Activated CD8-positive, alpha-beta memory T cell treated with anti-CD3 and anti-CD28 coated beads, Interleukin-2, amount 10 ng/mL, durations not matched to agents 7 days and 5 days (primary cell): ENCODE results near the gene EXT2. TPM values are rescaled to one million over a fixed set of nuclear protein-coding genes. Genes with fewer than 3 reads are reported as not detected.
A peak's percentile ranks its signal among the peaks of the same experiment; 100 is the strongest.

Source experiments
- ATAC-seq: fragments of 150-1000 bp; cut with Tn5 transposase; one replicate; pipeline ENCODE4 v1.10.0; 2021; ENCODE audit warnings: moderate library complexity
- CTCF ChIA-PET: fragments of 350-600 bp; sonication (Branson Sonifier 250); formaldehyde crosslinking; loops from one replicate; lab custom pipeline; 2021; ENCODE audit warnings: antibody characterized with exemption; lab: Charles Lee
- DNase-seq: peaks from one replicate; pipeline ENCODE4 v3.0.0-alpha.2; 2020
- H3K27ac Mint-ChIP-seq: one replicate; pipeline ENCODE4 v1.8.0; 2021; ENCODE audit warnings: mild to moderate bottlenecking, mixed read lengths
- H3K27me3 Mint-ChIP-seq: one replicate; pipeline ENCODE4 v1.8.0; 2021; ENCODE audit warnings: mixed read lengths
- H3K36me3 Mint-ChIP-seq: one replicate; pipeline ENCODE4 v1.8.0; 2021; ENCODE audit warnings: mild to moderate bottlenecking, mixed read lengths
- H3K4me1 Mint-ChIP-seq: one replicate; pipeline ENCODE4 v1.8.0; 2021; ENCODE audit warnings: mixed read lengths
- H3K4me3 Mint-ChIP-seq: one replicate; pipeline ENCODE4 v1.8.0; 2021; ENCODE audit warnings: mild to moderate bottlenecking, moderate library complexity, mixed read lengths
- H3K9me3 Mint-ChIP-seq: one replicate; pipeline ENCODE4 v1.8.0; 2022; ENCODE audit warnings: low read depth, mixed read lengths
- total RNA-seq, 2 experiments: library from RNA; stranded (reverse); gene quantifications; one replicate each; pipeline ENCODE4 v1.2.3, GENCODE V29; 2021

The EXT2 gene
- 10 to 100 TPM; 21.5 to 26.1 TPM for total RNA-seq

DNA sequence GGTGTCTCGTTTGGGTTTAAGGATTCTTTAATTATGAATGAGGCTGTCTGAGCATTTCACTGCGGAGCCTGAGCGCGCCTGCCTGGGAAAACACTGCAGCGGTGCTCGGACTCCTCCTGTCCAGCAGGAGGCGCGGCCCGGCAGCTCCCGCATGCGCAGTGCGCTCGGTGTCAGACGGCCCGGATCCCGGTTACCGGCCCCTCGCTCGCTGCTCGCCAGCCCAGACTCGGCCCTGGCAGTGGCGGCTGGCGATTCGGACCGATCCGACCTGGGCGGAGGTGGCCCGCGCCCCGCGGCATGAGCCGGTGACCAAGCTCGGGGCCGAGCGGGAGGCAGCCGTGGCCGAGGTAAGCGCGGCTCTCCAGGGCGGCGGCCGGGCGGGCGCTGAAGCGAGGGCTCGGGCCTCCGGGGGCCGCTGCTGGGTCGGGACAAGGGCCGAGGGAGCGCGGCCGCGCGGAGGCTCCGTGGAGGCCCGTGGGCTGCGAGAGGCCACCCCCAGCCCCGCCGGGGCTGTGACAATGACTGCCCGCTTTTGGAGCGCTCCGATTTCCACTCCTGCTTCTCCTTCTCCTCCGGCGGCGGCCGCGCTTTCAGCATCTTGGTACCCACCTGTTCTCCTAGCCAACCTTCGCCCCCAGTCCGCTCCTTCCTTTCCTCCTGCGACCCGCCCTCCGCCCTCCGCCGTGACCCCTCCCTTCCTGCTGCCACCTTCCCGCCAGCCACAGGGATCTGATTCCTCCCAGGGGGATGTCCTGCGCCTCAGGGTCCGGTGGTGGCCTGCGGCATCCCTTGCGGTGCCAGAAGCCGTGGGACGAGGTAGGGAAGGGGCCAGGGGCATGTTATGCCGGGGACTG is at the start of gene EXT2:
TSS of gene EXT2 (plus strand) at position 173 of the 854 bp plus-strand sequence. CDS start 12,035 bp downstream, outside the sequence.
- CTCF ChIA-PET, result interaction anchor here (0.5 to 5.4 kb wide), 23 partner anchors 9 to 916 kb away, joined by 3 to 88 read pairs (median 4); partner anchors contain the start of gene ACCS
- Mint-ChIP-seq H3K9me3 (no peaks in the 10 kb centered on the region), H3K27me3 (peaks cover 11% of the 10 kb centered on the region), H3K36me3 (peaks cover 3% of the 10 kb centered on the region), H3K4me3 (peak within 1 kb of the TSS; percentile 78), H3K4me1 (peaks cover 23% of the 10 kb centered on the region), H3K27ac (peak within 1 kb of the TSS; percentile 3)
- DNase-seq (peak; percentile 89), ATAC-seq (peak; percentile 97)

DNA sequence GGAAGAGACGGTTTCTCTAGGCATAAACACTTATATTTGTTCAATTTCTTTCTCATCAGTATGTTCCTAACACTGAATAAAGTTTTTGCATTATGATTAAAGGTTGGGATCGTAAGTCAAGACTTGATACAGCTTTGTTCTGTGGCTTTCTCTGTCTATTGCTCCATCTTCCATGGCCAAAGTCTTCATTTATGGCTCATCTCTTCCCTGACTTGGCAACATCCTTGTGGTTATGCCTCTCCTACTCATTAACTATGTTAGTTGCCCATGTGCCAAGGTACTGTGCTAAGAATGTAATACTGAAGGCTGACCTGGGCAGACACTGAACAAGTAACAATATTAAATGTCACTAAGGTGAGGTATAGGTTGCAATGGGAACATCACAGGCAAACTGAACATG is 49.3 kb upstream of the EXT2 start:
- H3K4me3 Mint-ChIP-seq, result no peak overlapping the region
- DNase-seq (no peak), ATAC-seq (no peak)
- no peaks in the 10 kb centered on the region for H3K36me3 Mint-ChIP-seq
- peaks cover 6% of the 10 kb centered on the region for H3K27me3 Mint-ChIP-seq
- CTCF ChIA-PET, result no interaction called here
- H3K4me1 Mint-ChIP-seq, result no peaks in the 10 kb centered on the region
- no peak overlapping the region for H3K27ac Mint-ChIP-seq
- no peaks in the 10 kb centered on the region for H3K9me3 Mint-ChIP-seq

DNA sequence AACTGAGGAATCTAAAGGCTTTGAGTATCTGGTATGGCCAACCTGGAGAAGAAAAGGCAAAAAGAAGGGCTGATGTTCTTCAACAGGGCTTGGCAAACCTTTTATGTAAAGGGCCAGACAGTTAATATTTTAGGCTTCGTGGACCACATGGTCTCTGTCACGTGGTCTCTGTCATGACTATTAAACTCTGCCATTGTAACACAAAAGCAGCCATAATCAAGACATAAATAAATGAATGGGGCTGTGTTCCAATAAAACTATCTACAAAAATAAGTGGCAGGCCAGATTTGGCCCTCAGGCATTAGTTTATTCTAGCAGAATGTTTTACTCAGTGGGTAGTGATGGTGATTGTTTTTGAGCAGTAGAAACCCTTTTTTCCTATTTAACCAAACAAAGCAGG is 48.2 kb upstream of the EXT2 start:
- DNase-seq (no peak), ATAC-seq (no peak)
- Mint-ChIP-seq H3K27ac (no peak overlapping the region), H3K4me3 (no peak overlapping the region), H3K4me1 (no peaks in the 10 kb centered on the region), H3K27me3 (peaks cover 6% of the 10 kb centered on the region), H3K36me3 (no peaks in the 10 kb centered on the region), H3K9me3 (no peaks in the 10 kb centered on the region)
- CTCF ChIA-PET, result no interaction called here

DNA sequence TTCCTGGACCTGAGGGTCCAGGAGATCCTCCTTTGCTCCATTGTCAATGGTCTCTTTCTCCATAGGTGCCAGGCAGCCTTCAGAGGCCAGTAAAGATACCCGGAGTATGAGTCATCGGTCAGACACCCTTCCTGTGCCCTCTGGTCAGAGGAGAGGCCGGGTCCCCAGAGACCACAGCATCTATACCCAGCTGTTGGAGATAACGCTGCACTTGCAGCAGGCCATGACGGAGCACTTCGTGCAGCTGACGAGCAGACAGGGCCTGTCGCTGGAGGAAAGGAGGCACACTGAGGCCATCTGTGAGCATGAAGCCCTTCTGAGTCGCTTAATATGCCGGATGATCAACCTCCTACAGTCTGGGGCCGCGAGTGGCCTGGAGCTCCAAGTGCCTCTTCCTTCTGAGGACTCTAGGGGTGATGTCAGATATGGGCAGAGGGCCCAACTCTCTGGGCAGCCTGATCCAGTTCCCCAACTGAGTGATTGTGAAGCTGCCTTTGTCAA is 47.5 kb upstream of the EXT2 start, which contains the start of gene ACCSL:
TSS of gene ACCSL (plus strand) at position 51 of the 501 bp plus-strand sequence. CDS start at position 107, 56 bp downstream.
- Mint-ChIP-seq H3K4me3 (no peak within 1 kb of the TSS), H3K9me3 (no peaks in the 10 kb centered on the region), H3K4me1 (no peaks in the 10 kb centered on the region), H3K36me3 (no peaks in the 10 kb centered on the region), H3K27me3 (peaks cover 6% of the 10 kb centered on the region), H3K27ac (no peak within 1 kb of the TSS)
- DNase-seq, result no peak
- ATAC-seq, result no peak
- CTCF ChIA-PET, result no interaction called here

DNA sequence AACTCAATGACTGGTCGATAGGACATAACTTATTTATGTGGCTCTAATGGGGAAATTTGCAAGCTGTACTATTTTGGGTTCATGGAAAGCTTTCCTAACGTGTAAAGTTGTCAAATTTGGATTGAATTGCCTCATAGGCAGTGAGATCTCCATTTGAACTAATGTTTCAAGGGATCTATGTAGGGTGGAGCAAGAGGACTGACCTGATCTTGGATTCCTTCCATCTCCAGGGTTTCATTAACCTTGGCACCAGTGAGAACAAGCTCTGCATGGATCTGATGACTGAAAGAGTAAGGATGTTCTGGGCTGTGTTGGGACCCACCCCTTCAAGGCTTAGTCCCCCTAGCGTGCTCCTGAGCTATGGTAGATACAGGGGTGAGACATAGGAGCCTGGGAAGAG is 45.6 kb upstream of the EXT2 start:
- Mint-ChIP-seq H3K9me3 (no peaks in the 10 kb centered on the region), H3K27me3 (peaks cover 6% of the 10 kb centered on the region), H3K36me3 (no peaks in the 10 kb centered on the region), H3K4me3 (no peak overlapping the region), H3K4me1 (no peaks in the 10 kb centered on the region), H3K27ac (no peak overlapping the region)
- DNase-seq (no peak), ATAC-seq (no peak)
- CTCF ChIA-PET, result interaction anchor here (1.1 kb wide), 1 partner anchor 27 kb away, joined by 3 read pairs; no protein-coding TSS in a partner anchor

DNA sequence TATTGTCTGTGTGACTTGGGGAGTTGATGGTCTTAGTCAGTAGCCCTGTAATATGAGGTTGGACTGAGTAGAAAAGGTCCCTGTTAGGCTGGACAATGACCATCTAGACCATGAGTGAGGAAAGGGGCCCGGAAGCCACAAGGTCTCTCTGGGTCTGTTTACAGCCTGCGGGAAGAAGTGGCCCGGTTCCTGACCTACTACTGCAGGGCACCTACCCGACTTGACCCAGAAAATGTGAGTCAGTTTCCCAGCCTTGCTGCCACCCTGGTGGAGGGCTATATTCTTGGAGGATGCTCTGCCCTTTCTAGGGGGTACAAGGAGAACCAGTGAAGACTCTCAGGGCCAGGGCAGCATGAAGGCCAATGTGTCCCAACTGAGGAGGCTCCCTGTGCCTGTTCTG is 44.3 kb upstream of the EXT2 start:
- ATAC-seq, result no peak
- CTCF ChIA-PET, result no interaction called here
- no peak overlapping the region for H3K27ac Mint-ChIP-seq
- no peaks in the 10 kb centered on the region for H3K4me1 Mint-ChIP-seq
- H3K27me3 Mint-ChIP-seq, result peaks cover 6% of the 10 kb centered on the region
- no peak overlapping the region for H3K4me3 Mint-ChIP-seq
- H3K9me3 Mint-ChIP-seq, result no peaks in the 10 kb centered on the region
- no peak for DNase-seq
- no peaks in the 10 kb centered on the region for H3K36me3 Mint-ChIP-seq

DNA sequence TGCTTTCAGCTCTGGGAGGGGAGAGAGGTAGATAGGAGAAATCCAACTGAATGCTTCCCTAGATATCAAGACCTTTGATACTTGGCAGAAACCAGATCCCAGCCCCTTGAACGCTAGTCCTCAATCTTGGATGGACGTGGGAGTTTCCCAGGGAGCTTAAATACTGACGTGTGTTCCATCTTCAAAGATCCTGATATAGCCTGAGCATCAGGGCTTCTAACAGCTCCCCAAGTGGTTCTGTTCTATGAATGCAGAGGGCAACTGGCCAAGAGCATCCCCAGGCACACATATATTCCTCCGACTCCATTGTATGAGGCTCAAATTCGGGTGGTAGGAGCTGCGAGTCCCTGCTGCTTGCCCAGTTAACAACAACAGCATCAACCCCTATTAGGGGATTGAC is 38.1 kb upstream of the EXT2 start:
- Mint-ChIP-seq H3K4me1 (no peaks in the 10 kb centered on the region), H3K27me3 (peaks cover 2% of the 10 kb centered on the region), H3K9me3 (no peaks in the 10 kb centered on the region), H3K4me3 (no peak overlapping the region), H3K36me3 (no peaks in the 10 kb centered on the region), H3K27ac (no peak overlapping the region)
- ATAC-seq (no peak), DNase-seq (no peak)
- CTCF ChIA-PET, result interaction anchor here (1.2 to 2.6 kb wide), 2 partner anchors 9 to 37 kb away, joined by 3 to 6 read pairs; partner anchors contain the start of gene ACCS

DNA sequence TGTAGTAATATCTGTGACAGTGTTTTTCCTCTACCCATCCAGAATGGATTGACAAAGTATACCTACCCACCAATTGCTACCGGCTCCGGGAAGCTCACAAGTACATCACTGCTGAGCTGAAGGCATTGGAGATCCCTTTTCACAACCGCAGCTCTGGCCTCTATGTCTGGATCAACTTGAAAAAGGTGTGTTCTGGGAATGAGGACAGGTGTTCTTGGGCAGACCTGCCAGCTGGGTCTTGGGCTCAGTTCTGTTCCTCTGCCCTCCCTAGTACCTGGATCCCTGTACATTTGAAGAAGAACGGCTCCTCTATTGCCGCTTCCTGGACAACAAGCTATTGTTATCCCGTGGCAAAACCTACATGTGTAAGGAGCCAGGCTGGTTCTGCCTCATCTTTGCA is 37.2 kb upstream of the EXT2 start:
- Mint-ChIP-seq H3K36me3 (no peaks in the 10 kb centered on the region), H3K4me3 (no peak overlapping the region), H3K27ac (no peak overlapping the region), H3K4me1 (no peaks in the 10 kb centered on the region), H3K27me3 (peaks cover 2% of the 10 kb centered on the region), H3K9me3 (no peaks in the 10 kb centered on the region)
- ATAC-seq (no peak), DNase-seq (no peak)
- CTCF ChIA-PET, result interaction anchor here (2.6 kb wide), 1 partner anchor 8 kb away, joined by 6 read pairs; the partner anchor contains the start of gene ACCS

DNA sequence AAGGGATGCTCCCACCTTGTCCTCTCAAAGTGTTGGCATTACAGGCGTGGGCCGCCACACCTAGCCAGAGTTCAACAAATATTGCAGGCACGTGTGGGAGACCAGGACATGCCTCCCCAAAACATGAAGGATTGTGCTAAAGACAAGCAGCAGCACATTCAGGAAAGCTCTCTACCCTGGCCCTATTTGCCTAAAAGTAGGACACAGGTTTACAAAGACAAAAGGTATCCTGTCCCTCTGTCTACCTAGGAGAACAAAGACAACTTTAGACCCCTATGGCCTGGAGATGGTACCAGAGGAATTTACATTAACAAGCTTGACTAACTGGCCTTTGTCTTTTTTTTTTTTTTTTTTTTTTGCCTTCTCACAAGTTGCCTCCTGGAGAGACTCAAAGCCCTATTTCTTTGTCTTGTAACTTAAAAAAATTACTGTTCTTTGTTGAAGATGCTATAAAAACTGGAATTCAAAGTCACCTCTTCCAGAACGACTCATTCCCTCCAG is 30.3 kb upstream of the EXT2 start:
- CTCF ChIA-PET, result interaction anchor here (0.6 to 8.7 kb wide), 7 partner anchors 11 to 1032 kb away, joined by 3 to 68 read pairs (median 3); partner anchors contain the start of gene EXT2
- peak overlapping the region; percentile 88 for H3K27ac Mint-ChIP-seq
- H3K36me3 Mint-ChIP-seq, result peaks cover 1% of the 10 kb centered on the region
- H3K4me1 Mint-ChIP-seq, result peaks cover 20% of the 10 kb centered on the region
- no peaks in the 10 kb centered on the region for H3K9me3 Mint-ChIP-seq
- ATAC-seq (no peak), DNase-seq (no peak)
- no peaks in the 10 kb centered on the region for H3K27me3 Mint-ChIP-seq
- peak overlapping the region; percentile 86 for H3K4me3 Mint-ChIP-seq

DNA sequence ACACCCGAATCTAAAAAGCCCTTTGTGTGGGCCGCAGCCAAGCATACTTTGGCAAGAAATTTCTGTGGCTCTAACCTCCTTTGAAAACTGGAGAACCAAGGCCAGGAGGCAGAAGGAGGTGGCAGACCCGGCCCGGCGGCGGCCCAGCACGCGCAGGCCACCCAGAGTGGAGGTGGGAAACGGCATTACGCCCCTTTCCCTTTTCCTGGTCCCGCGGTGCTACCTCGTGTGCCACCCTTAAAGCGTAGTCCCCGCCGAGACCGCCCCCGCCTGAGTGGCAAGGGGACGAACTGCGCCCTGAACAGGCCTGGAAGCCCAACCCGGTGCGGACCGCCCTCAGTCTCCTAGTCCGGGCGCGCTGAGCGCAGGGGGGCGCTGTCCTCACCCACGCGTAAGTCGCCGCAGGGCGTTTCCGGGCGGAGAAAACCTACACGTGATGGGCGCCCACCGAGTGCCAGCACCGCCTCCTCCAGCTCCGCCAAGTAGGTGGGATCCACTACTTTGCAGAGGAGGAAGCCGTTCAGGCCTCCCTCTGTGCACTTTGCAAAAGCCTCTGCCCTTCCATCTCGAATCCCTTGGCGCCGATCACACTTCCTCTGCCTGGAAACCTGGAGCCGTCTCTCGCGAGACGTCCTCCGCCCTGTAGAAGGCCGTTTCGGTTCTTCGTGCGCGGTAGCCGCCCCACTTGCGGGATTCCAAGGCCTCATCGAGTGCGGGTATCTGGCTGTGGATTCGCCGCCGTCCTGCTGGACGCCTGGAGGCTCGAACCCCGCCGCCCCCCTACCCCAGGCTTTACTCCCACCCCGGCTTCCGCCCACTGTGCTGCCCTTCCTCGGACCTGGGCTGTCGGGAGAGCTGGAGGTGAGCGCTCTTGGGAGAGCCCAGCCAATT is 29.4 kb upstream of the EXT2 start, which contains the start of gene ACCS:
TSS of gene ACCS (plus strand) at position 430 of the 891 bp plus-strand sequence. CDS start 1,358 bp downstream, outside the sequence.
- H3K27me3 Mint-ChIP-seq, result no peaks in the 10 kb centered on the region
- H3K4me1 Mint-ChIP-seq, result peaks cover 20% of the 10 kb centered on the region
- peak within 1 kb of the TSS; percentile 86 for H3K4me3 Mint-ChIP-seq
- peak; percentile 98 for ATAC-seq
- CTCF ChIA-PET, result interaction anchor here (0.7 to 8.7 kb wide), 9 partner anchors 9 to 177 kb away, joined by 3 to 68 read pairs (median 5); partner anchors contain the start of gene EXT2
- H3K9me3 Mint-ChIP-seq, result no peaks in the 10 kb centered on the region
- H3K36me3 Mint-ChIP-seq, result peaks cover 1% of the 10 kb centered on the region
- peak within 1 kb of the TSS; percentile 88 for H3K27ac Mint-ChIP-seq
- DNase-seq, result peak; percentile 93

DNA sequence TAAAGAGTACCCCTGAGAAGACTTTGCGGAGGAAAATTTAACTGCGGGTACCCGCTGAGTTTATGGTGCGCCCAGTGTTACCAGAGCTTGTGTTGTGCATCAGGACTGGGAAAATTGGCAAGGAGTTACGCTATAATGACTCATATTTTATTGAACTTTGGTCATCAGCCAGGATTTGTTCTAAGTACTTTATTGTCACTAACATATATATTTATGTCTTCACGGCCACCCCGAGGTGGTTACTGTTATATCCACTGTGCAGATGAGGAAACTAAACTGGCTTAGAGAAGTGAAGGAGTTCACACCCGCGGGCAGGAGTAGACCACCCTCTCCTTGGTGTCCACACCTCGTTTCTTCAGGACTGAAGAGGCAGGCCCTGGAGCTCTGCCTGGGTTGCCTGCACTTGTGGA is 28.7 kb upstream of the EXT2 start:
- Mint-ChIP-seq H3K4me1 (peaks cover 20% of the 10 kb centered on the region), H3K27me3 (no peaks in the 10 kb centered on the region), H3K9me3 (no peaks in the 10 kb centered on the region), H3K4me3 (peak overlapping the region; percentile 86), H3K36me3 (peaks cover 1% of the 10 kb centered on the region), H3K27ac (peak overlapping the region; percentile 88)
- DNase-seq (no peak), ATAC-seq (no peak)
- CTCF ChIA-PET, result interaction anchor here (0.7 to 8.7 kb wide), 9 partner anchors 9 to 44 kb away, joined by 3 to 68 read pairs (median 5); partner anchors contain the start of gene EXT2

DNA sequence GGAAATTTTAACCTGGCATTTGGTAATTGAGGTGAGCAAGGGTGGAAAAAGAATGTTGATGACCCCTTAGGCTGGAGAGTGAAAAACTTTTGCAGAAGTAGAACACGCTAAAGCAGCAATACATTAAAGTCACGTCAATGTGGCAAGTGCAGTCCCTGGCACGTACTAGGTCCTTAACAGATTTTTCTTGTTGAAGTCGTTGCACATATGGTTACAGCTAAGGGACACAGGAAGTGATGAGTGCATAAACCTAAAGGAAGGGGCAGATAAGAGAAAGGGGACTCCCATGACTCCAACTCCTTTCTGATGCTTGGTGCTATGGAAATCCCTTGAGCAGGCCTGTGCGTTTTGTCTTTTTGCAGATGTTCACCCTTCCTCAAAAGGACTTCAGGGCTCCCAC is 28.2 kb upstream of the EXT2 start:
- CTCF ChIA-PET, result interaction anchor here (1.1 to 8.7 kb wide), 6 partner anchors 10 to 26 kb away, joined by 3 to 68 read pairs (median 6); partner anchors contain the start of gene EXT2
- H3K27ac Mint-ChIP-seq, result no peak overlapping the region
- ATAC-seq (no peak), DNase-seq (no peak)
- peaks cover 1% of the 10 kb centered on the region for H3K36me3 Mint-ChIP-seq
- H3K27me3 Mint-ChIP-seq, result no peaks in the 10 kb centered on the region
- H3K9me3 Mint-ChIP-seq, result no peaks in the 10 kb centered on the region
- peak overlapping the region; percentile 86 for H3K4me3 Mint-ChIP-seq
- peaks cover 20% of the 10 kb centered on the region for H3K4me1 Mint-ChIP-seq
